ENCODE data around the gene ACKR2.
"Not testable (repeated sequence)": the region's sequence is repeated elsewhere in the genome, so short reads cannot be mapped to it uniquely, and the experiment has no call there.

ACKR2 gene

GRCh38 chr3:42864321-42864950, 55.2 kb downstream of the ACKR2 start:
- no peak for DNase-seq

GRCh38 chr3:42865256-42865655, 56.0 kb downstream of the ACKR2 start:
- DNase-seq, result no peak

GRCh38 chr3:42867138-42867537, 57.9 kb downstream of the ACKR2 start:
- no peak for DNase-seq

DNA sequence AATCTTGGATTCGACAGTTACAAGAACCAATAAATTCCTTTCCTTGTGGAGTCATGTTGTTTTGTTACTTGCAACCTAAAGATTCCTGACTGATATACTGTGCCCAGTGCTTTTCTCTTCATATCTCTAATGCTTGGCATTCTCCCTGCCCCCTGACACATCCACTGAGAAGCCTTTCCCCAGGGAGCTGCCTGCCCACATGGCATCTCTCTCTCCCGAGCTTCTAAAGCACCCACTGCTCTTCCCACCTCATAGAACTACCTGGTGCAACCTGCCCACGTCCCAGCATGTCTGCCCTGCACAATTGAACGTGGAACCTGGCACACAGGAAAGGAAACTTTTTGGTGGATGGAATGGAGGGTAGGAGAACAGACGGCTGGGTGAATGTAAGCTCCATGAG, 59.6 kb downstream of the ACKR2 start:
- no peak for DNase-seq

DNA sequence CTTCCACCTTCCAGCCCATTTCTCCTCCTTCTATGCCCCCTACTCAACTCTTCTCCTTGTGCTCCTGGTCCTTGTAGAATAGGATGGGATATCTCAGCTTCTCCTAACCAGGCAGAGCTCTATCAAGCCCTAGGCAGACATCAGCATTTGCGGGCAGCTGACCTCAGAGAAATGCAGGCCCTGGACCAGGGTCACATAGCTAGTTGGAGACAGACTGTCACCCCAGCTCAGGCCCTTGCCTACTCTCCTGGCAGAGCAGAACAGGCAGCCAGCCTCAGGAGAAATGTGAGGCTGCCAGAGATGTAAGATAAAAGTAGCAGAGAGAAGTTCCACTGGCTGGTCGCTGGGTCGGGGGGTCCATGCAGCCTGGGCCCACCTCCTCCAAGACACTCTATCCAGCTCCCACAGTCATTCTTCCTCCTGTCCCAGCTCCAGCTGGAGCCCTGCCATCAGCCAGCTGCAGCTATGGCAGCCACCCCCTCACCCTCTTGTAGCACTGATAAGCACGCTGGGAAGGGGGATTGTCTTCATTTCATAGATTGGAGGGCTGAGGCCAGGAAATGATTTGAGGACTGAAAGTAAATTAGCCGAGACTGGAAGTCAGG, 62.4 kb downstream of the ACKR2 start:
- DNase-seq, result no peak

- no peak for DNase-seq
These were observed 63.5 kb downstream of the ACKR2 start for GRCh38 chr3:42872718-42873117.

DNA sequence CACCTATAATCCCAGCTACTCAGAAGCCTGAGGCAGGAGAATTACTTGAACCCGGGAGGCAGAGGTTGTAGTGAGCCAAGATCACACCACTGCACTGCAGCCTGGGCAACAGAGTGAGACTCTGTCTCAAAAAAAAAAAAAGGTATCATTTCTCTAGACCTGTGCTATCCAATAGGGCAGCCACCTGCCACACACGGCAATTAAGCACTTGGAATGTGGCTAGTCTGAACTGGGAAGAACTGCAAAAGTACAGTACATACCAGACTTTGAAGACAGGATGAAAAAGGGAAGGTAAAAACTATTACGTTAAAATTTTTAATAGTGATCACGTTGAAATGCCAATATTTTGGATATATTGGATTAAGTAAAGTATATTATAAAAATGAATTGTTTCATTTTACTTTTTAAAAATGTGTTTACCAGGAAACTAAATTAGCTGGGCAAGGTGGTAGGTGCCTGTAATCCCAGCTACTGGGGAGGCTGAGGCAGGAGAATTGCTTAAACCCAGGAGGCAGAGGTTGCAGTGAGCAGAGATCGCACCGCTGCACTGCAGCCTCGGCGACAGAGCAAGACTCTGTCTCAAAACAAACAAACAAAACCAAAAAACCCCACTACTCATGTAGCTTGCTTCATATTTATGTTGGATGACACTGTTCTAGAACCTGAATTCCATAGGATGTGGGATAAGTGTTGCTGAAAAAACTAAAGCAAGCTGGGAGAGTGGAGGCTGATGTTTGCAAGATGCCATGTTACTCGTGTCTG, 64.2 kb downstream of the ACKR2 start:
- DNase-seq, result no peak

DNA sequence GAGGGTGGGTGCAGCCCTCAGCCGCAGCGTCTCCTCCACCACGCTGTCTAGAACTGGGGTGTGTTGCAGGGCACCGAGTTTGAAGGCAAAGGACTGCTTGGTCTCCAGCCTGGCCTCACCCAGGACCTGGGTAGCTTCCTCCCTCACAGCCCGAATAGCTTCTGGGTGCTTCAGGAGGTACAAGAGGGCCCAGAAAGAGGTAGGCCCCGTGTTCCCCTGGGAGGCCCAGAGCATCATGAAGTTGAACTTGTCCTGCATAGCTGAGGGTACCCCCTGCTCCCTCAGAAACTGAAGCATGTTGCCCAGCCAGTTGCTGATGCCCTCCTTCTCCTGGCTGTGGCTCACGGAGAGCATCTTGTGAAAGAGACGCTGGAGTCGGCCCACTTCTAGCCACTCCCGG, 65.5 kb downstream of the ACKR2 start:
- no peak for DNase-seq

- no peak for DNase-seq
These were observed 66.3 kb downstream of the ACKR2 start, which contains the start of gene CYP8B1 for GRCh38 chr3:42875325-42876151. Gene CYP8B1, minus strand, starts transcription at chr3:42875879. Its CDS starts 63 bp downstream, at chr3:42875816.

GRCh38 chr3:42876401-42876800, 67.2 kb downstream of the ACKR2 start:
- no peak for DNase-seq

GRCh38 chr3:42876940-42877720, 67.9 kb downstream of the ACKR2 start:
- no peak for DNase-seq

GRCh38 chr3:42877881-42878280, 68.6 kb downstream of the ACKR2 start:
- no peak for DNase-seq

GRCh38 chr3:42880183-42880582, 70.9 kb downstream of the ACKR2 start:
- no peak for DNase-seq

GRCh38 chr3:42880601-42881451, 71.6 kb downstream of the ACKR2 start:
- peak; percentile 90 to 91 for DNase-seq

DNA sequence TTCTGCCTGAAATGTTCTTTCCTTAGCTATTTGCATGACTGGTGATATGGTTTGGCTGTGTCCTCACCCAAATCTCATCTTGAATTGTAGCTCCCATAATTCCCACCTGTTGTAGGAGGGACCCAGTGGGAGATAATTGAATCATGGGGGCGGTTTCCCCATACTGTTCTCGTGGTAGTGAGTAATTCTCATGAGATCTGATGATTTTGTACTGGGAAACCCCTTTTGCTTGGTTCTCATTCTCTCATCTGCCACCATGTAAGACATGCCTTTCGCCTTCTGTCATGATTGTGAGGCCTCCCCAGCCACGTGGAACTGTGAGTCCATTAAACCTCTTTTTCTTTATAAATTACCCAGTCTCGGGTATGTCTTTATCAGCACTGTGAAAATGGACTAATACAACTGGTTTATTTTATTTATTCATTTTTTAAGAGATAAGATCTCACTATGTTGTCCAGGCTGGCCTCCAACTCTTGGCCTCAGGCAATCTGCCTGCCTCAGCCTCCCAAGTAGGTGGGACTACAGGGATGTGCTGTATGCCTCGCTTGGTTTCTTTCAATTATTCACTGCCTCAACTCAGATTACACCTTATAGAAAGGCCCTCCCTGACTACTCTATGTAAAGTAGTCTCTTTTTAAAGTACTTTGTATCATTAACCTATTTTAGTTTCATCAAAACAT, 74.1 kb downstream of the ACKR2 start:
- not testable (repeated sequence) for DNase-seq

DNA sequence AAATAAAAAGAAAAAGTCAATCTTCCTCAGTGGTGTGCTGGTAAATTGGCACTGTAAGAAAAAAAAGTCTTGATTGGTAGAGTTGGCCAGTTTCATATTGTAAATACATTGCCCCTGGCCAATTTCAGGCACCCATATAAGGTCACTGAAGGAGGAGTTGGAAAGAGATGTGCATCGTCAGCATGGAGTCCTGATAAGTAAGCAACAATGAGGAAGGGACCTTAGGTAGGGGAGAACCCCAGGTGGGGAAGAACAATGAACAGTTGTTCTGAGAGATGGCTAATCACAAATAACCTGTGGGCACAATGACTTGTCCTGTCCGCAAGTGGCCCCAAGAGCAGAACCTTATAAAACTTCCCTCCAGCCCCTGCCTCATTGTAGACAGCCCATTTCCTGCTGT, 75.1 kb downstream of the ACKR2 start:
- no peak for DNase-seq

DNA sequence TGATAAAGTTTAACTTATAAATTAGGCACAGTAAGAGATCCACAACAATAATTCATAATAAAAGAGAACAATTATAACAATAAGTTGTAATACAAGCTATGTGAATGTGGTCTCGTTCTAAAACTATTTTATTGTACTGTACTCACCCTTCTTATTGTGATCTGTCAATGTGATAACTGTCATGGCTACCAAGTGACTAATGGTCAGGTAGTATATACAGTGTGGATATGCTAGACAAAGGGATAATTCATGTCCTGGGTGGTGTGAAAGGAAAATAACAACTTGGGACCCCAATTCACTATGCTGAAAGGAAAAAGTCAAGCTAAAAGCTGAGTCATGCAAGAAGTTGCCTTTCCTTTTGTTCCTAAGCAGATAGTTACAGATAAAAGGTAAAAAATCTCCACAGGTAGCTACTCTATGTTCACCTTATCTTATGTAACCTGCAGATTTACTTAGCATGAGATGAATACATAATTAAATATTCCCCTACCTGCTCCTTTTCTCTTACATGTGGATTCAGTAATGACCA, 77.1 kb downstream of the ACKR2 start:
- DNase-seq, result no peak

GRCh38 chr3:42887084-42887483, 77.8 kb downstream of the ACKR2 start:
- DNase-seq, result no peak

GRCh38 chr3:42891042-42891441, 81.8 kb downstream of the ACKR2 start:
- no peak for DNase-seq

- no peak for DNase-seq
These were observed 82.9 kb downstream of the ACKR2 start for GRCh38 chr3:42892169-42892568.

DNA sequence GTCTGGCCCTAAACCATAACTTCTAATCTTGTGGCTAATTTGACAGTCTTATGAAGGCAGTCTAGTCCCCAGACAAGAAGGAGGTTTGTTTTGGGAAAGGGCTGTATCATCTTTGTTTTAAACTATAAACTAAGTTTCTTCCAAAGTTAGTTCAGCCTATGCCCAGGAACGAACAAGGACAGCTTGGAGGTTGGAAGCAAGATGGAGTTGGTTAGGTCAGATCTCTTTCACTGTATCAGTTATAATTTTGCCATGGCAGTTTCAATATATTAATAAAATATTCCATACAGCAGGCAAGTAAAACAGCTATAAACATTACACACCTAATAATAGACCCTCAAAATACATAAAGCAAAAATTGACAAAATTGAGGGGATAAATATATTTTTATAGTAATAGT, 83.6 kb downstream of the ACKR2 start:
- no peak for DNase-seq
